HepG2 (cell line): ENCODE results near the gene SUPT4H1. TPM values are rescaled to one million over a fixed set of nuclear protein-coding genes. Genes with fewer than 3 reads are reported as not detected.

Experiments used
- ATAC-seq: fragments of 200-7000 bp; cut with Tn5 transposase; 3 replicates; pipeline ENCODE4 v1.9.1; 2020; ENCODE audit warnings: mild to moderate bottlenecking, moderate library complexity
- BruUV-seq: library from RNA; stranded (reverse); fragments of 400-500 nt; replicated peaks from 2 replicates; lab custom pipeline; 2021; lab: Mats Ljungman, UMichigan
- CTCF ChIA-PET: fragments of 300-600 bp; formaldehyde crosslinking; extraction: SDS; loops from one replicate; lab custom pipeline; 2021; ENCODE audit warnings: low total read pairs, inconsistent platforms, low intra/inter-chr PET ratio; lab: Yijun Ruan, JAX
- POLR2A ChIA-PET: fragments of 350-600 bp; sonication (Branson Sonifier 250); formaldehyde crosslinking; loops from one replicate; lab custom pipeline; 2020; ENCODE audit warnings: antibody characterized with exemption, inconsistent platforms; lab: Yijun Ruan, JAX
- DNase-seq: peaks from one replicate; pipeline ENCODE4 v3.0.0-alpha.2; 2015; ENCODE audit warnings: low spot score
- FAIRE-seq: peaks from 3 replicates; lab custom pipeline; 2011; peaks lifted over from hg19 to GRCh38; lab: Jason Lieb, UNC
- H2AFZ ChIP-seq: one replicate; pipeline ENCODE4 v1.6.1; 2011; ENCODE audit warnings: low read length, inconsistent platforms
- H3K27ac ChIP-seq: fragments of 300-600 bp; 3 replicates; pipeline ENCODE4 v1.8.0; 2011; ENCODE audit warnings: mixed run types, mild to moderate bottlenecking, mixed read lengths, low read length, inconsistent platforms; ENCODE audit not compliant: insufficient read depth; ENCODE audit errors: extremely low read length
- H3K27me3 ChIP-seq, 2 experiments: fragments of 200-600 bp in 1 of 2; 2 replicates in 1 of 2; 3 replicates in 1 of 2; pipeline versions ENCODE4 v1.6.0 to v1.8.0; 2011; ENCODE audit warnings: low read length in 2 of 2, mild to moderate bottlenecking in 2 of 2, moderate library complexity in 2 of 2, inconsistent platforms in 1 of 2; ENCODE audit not compliant: insufficient read depth in 2 of 2, control insufficient read depth in 1 of 2
- H3K36me3 ChIP-seq, 2 experiments: fragments of 200-600 bp in 1 of 2; replicated peaks in 1 of 2; 2 replicates in 1 of 2; 3 replicates in 1 of 2; pipeline versions ENCODE4 v1.5.1 to v1.8.0; 2011; ENCODE audit warnings: low read length in 2 of 2, inconsistent platforms in 1 of 2; ENCODE audit not compliant: insufficient read depth in 2 of 2, control insufficient read depth in 1 of 2
- H3K4me1 ChIP-seq: 2 replicates; pipeline ENCODE4 v1.5.1; 2012; ENCODE audit warnings: low read length, inconsistent platforms; ENCODE audit not compliant: insufficient read depth
- H3K4me2 ChIP-seq: 2 replicates; pipeline ENCODE4 v1.6.0; 2011; ENCODE audit warnings: low read depth, low read length, inconsistent platforms
- H3K4me3 ChIP-seq, 3 experiments: fragments of 200-600 bp in 1 of 3; sonication (generic), shearing (Covaris generic) in 1 of 3; replicated peaks in 1 of 3; 2 replicates each; pipeline ENCODE4 v1.5.1; 2011 to 2016; ENCODE audit warnings: low read length in 3 of 3, inconsistent platforms in 2 of 3, low read depth in 2 of 3, mild to moderate bottlenecking in 2 of 3, control low read depth in 1 of 3, mixed read lengths in 1 of 3; ENCODE audit not compliant: insufficient read depth in 1 of 3
- H3K79me2 ChIP-seq: one replicate; pipeline ENCODE4 v1.6.1; 2011; ENCODE audit warnings: low read length, inconsistent platforms; ENCODE audit not compliant: insufficient read depth
- H3K9ac ChIP-seq: 2 replicates; pipeline ENCODE4 v1.6.0; 2011; ENCODE audit warnings: mild to moderate bottlenecking, low read depth, low read length, inconsistent platforms; ENCODE audit not compliant: insufficient read depth
- H3K9me3 ChIP-seq: 2 replicates; pipeline ENCODE4 v1.5.1; 2012; ENCODE audit warnings: mild to moderate bottlenecking, low read length
- H4K20me1 ChIP-seq: 2 replicates; pipeline ENCODE4 v1.6.0; 2011; ENCODE audit warnings: inconsistent platforms, mild to moderate bottlenecking, low read length, moderate library complexity; ENCODE audit not compliant: insufficient read depth
- CENPBD1 ChIP-seq: sonication (generic); formaldehyde crosslinking; IDR thresholded peaks from 2 replicates; pipeline ENCODE4 v1.8.0; 2022; ENCODE audit warnings: missing genetic modification reagents, low read depth, mild to moderate bottlenecking, borderline replicate concordance
- CHD4 ChIP-seq: fragments of 200-600 bp; sonication (generic); IDR thresholded peaks from 2 replicates; pipeline ENCODE4 v1.7.0; 2017; ENCODE audit warnings: mild to moderate bottlenecking, low read length, borderline replicate concordance
- NFRKB ChIP-seq: fragments of 450-650 bp; IDR thresholded peaks from 2 replicates; pipeline ENCODE4 v1.6.1; 2017
- REL ChIP-seq: sonication (generic); formaldehyde crosslinking; conservative IDR thresholded peaks from 2 replicates; pipeline ENCODE4 v1.8.0; 2022; ENCODE audit warnings: mild to moderate bottlenecking, missing genetic modification reagents, moderate library complexity
- SMYD3 ChIP-seq: sonication (generic); formaldehyde crosslinking; IDR thresholded peaks from 2 replicates; pipeline ENCODE4 v1.8.1; 2023; ENCODE audit warnings: mild to moderate bottlenecking, missing genetic modification reagents
- SRSF1 ChIP-seq: fragments of 200-400 bp; formaldehyde crosslinking; optimal IDR thresholded peaks from 2 replicates; pipeline ENCODE3; 2017; ENCODE audit warnings: mild to moderate bottlenecking, low read depth, low read length, moderate library complexity
- STAT6 ChIP-seq: sonication (generic); formaldehyde crosslinking; IDR thresholded peaks from 2 replicates; pipeline ENCODE4 v1.4.0; 2020; ENCODE audit warnings: missing genetic modification reagents, mild to moderate bottlenecking, borderline replicate concordance
- ZBTB7B ChIP-seq: sonication (generic); formaldehyde crosslinking; IDR thresholded peaks from 2 replicates; pipeline ENCODE4 v1.4.0; 2020; ENCODE audit warnings: missing genetic modification reagents
- ZC3H4 ChIP-seq: sonication (generic); formaldehyde crosslinking; IDR thresholded peaks from 2 replicates; pipeline ENCODE4 v1.4.0; 2020; ENCODE audit warnings: missing genetic modification reagents, borderline replicate concordance
- ZNF652 ChIP-seq: IDR thresholded peaks from 2 replicates; pipeline ENCODE4 v1.6.1; 2016; ENCODE audit warnings: low read depth, borderline replicate concordance
- WGBS: methylation state at CpG from one replicate; pipeline ENCODE4 v1.1.6; 2017; ENCODE audit warnings: low lambda C conversion rate; 5-methylcytosine and 5-hydroxymethylcytosine counted together
- in situ Hi-C: cut with HindIII; loops from 2 replicates; pipeline ENCODE4 v1.10.0; 2017; ENCODE audit warnings: low pct_unique_long_range_greater_than_20kb; ENCODE audit not compliant: extremely low pct_ligation_motif_present
- intact Hi-C: fragments of 100-400 bp; cut with micrococcal nuclease; formaldehyde crosslinking; loops from one replicate; pipeline ENCODE4 v1.10.0; 2022; ENCODE audit not compliant: unreplicated experiment
- polyA plus RNA-seq, 8 experiments: library from polyadenylated mRNA; depleted of rRNA in 3 of 8; stranded (reverse) in 7 of 8; unstranded in 1 of 8; fragments of >200 nt; fragmentation: Illumina TruSeq in 4 of 8; extraction: Trizol in 4 of 8; gene quantifications; 2 replicates each; pipeline versions ENCODE4 v1.2.1 to v1.2.3, GENCODE V29; 2011 to 2016; ENCODE audit warnings: low read depth in 4 of 8, missing spikeins in 1 of 8, mixed read lengths in 1 of 8; ENCODE audit not compliant: insufficient read depth in 1 of 8
- total RNA-seq, 5 experiments: library from RNA; depleted of rRNA; stranded (reverse); fragments of >200 nt; fragmentation: Illumina TruSeq; extraction: Trizol; gene quantifications; 2 replicates each; pipeline ENCODE4 v1.2.3, GENCODE V29; 2016; ENCODE audit warnings: low read depth in 1 of 5
- TF ChIP-seq, protein P1 (sequence below): sonication (generic); formaldehyde crosslinking; IDR thresholded peaks from 2 replicates; pipeline ENCODE4 v1.4.0; 2020; ENCODE audit warnings: missing genetic modification reagents
- TF ChIP-seq, protein P2 (sequence below): sonication (generic); formaldehyde crosslinking; IDR thresholded peaks from 2 replicates; pipeline ENCODE4 v1.4.0; 2020; ENCODE audit warnings: missing genetic modification reagents
- TF ChIP-seq, protein P3 (sequence below): sonication (generic); formaldehyde crosslinking; IDR thresholded peaks from 2 replicates; pipeline ENCODE4 v1.5.0; 2020; ENCODE audit warnings: missing genetic modification reagents

Gene SUPT4H1
- total and polyA plus RNA-seq, 2 of the 13 experiments (the other 11 are each of a cell fraction or from before 2014, with no cell fraction given) = 155 to 244 TPM

DNA sequence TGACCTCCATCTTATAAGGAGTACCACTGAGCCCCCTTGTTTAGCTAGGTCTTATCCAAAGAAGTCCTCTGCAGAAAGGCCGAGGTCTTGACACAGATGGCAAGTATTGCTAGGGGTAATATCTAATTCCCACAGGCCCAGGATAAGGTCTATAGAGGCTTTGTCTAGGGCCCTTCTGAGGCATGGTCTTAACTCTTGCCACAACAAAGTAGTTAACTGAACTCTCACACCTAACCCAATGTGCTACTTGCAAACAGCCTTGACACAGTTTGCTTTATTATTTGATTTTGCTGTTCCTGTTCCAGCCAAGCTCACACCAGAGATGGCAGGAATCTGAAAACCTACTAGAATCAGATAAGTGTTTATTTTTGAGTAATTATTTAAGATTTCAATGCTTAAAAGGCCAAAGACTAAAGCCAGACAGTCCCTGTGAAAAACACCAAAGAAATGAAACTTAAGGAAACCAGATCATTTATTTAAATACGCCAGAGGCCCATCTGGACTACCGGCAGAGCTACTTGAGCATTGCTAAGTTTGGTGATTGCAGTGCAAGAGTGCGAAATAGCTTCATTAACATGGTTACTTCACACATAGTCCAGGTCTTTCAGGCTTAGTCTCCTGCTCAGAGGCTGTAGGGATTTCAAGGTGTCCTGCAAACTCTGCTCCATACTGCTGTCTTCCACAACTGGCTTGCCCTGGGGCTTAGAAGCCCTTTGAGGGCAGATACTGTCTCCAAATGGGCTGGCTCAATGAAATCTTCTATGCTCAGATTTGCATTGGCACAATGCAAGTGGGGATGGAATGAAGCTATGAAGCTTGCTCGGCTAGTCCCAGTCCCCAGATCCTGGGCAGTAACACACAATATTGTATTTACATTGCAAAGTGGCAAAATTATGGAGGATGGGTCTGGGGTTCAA, 28.5 kb upstream of the SUPT4H1 start:
- ChIA-PET CTCF (no interaction called here), POLR2A (interaction anchor here (1.0 to 9.7 kb wide), 18 partner anchors 10 to 251 kb away, joined by 3 to 458 read pairs (median 8); partner anchors contain the start of genes RNF43 and SUPT4H1)
- peak overlapping the region; percentile 72 for H3K9ac ChIP-seq
- ATAC-seq = no peak; the same call in 2 of the 3 replicates
- BruUV-seq = TSS peak; percentile 26
- H4K20me1 ChIP-seq = no peaks in the 10 kb centered on the region
- whole genome bisulfite sequencing = 77% methylated on average over 5 of the region's 5 CpGs
- FAIRE-seq = no peak
- no peaks in the 10 kb centered on the region for H3K9me3 ChIP-seq
- H3K27ac ChIP-seq = peak overlapping the region; percentile 93
- peaks cover 10 to 15% of the 10 kb centered on the region in 2 experiments for H3K36me3 ChIP-seq
- in situ Hi-C loops (no loop called here), intact Hi-C loops (loop anchor here (1.0 to 2.0 kb wide), 6 partner anchors 11 to 43 kb away; partner anchors contain the start of genes RNF43 and SUPT4H1)
- H3K4me3 ChIP-seq = peak overlapping the region in 1 of 3 experiments; percentile 36; a peak in 1 of 6 replicates
- H3K4me1 ChIP-seq = peaks cover 100% of the 10 kb centered on the region
- H3K27me3 ChIP-seq = no peaks in the 10 kb centered on the region
- H3K79me2 ChIP-seq = peaks cover 97% of the 10 kb centered on the region
- DNase-seq = no peak
- peak overlapping the region; percentile 77 for H3K4me2 ChIP-seq
- H2AFZ ChIP-seq = no peak overlapping the region
- TF ChIP-seq, protein P1, sequence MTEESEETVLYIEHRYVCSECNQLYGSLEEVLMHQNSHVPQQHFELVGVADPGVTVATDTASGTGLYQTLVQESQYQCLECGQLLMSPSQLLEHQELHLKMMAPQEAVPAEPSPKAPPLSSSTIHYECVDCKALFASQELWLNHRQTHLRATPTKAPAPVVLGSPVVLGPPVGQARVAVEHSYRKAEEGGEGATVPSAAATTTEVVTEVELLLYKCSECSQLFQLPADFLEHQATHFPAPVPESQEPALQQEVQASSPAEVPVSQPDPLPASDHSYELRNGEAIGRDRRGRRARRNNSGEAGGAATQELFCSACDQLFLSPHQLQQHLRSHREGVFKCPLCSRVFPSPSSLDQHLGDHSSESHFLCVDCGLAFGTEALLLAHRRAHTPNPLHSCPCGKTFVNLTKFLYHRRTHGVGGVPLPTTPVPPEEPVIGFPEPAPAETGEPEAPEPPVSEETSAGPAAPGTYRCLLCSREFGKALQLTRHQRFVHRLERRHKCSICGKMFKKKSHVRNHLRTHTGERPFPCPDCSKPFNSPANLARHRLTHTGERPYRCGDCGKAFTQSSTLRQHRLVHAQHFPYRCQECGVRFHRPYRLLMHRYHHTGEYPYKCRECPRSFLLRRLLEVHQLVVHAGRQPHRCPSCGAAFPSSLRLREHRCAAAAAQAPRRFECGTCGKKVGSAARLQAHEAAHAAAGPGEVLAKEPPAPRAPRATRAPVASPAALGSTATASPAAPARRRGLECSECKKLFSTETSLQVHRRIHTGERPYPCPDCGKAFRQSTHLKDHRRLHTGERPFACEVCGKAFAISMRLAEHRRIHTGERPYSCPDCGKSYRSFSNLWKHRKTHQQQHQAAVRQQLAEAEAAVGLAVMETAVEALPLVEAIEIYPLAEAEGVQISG (CRISPR knock-in tag) = no peak
- TF ChIP-seq SRSF1 (no peak), SMYD3 (0 out of 2 replicates have a peak, but pooled peaks have one; percentile 41), NFRKB (no peak), CHD4 (peak; percentile 23; the same call in 1 of the 2 replicates), STAT6 (0 out of 2 replicates have a peak, but pooled peaks have one; percentile 50), ZNF652 (CRISPR knock-in tag) (peak; percentile 43; the same call in 1 of the 2 replicates), ZBTB7B (no peak), REL (CRISPR knock-in tag) (no peak), ZC3H4 (CRISPR knock-in tag) (peak; percentile 67; the same call in 1 of the 2 replicates), CENPBD1 (no peak)
- TF ChIP-seq, protein P2, sequence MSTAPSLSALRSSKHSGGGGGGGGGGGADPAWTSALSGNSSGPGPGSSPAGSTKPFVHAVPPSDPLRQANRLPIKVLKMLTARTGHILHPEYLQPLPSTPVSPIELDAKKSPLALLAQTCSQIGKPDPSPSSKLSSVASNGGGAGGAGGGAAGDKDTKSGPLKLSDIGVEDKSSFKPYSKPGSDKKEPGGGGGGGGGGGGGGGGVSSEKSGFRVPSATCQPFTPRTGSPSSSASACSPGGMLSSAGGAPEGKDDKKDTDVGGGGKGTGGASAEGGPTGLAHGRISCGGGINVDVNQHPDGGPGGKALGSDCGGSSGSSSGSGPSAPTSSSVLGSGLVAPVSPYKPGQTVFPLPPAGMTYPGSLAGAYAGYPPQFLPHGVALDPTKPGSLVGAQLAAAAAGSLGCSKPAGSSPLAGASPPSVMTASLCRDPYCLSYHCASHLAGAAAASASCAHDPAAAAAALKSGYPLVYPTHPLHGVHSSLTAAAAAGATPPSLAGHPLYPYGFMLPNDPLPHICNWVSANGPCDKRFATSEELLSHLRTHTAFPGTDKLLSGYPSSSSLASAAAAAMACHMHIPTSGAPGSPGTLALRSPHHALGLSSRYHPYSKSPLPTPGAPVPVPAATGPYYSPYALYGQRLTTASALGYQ (CRISPR knock-in tag) = no peak
- TF ChIP-seq, protein P3, sequence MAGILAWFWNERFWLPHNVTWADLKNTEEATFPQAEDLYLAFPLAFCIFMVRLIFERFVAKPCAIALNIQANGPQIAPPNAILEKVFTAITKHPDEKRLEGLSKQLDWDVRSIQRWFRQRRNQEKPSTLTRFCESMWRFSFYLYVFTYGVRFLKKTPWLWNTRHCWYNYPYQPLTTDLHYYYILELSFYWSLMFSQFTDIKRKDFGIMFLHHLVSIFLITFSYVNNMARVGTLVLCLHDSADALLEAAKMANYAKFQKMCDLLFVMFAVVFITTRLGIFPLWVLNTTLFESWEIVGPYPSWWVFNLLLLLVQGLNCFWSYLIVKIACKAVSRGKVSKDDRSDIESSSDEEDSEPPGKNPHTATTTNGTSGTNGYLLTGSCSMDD (CRISPR knock-in tag) = no peak
